Caco-2 (cell line): ENCODE measurements around the gene WDR86. TPM values are rescaled to one million over a fixed set of nuclear protein-coding genes. Genes with fewer than 3 reads are reported as not detected.

Source experiments
- BruUV-seq: library from RNA; stranded (reverse); fragments of 400-500 nt; replicated peaks from 2 replicates; lab custom pipeline; 2021; lab: Mats Ljungman, UMichigan
- CTCF ChIA-PET: fragments of 300-600 bp; sonication (Branson Sonifier 250); formaldehyde crosslinking; loops from one replicate; lab custom pipeline; 2022; ENCODE audit warnings: antibody characterized with exemption; lab: Charles Lee
- POLR2A ChIA-PET: fragments of 300-600 bp; sonication (Branson Sonifier 250); formaldehyde crosslinking; loops from one replicate; lab custom pipeline; 2022; ENCODE audit warnings: antibody characterized with exemption; lab: Charles Lee
- DNase-seq, 2 experiments: peaks; one replicate each; pipeline versions ENCODE4 v3.0.0 to v3.0.0-alpha.2; 2020 to 2022
- H3K27me3 ChIP-seq: replicated peaks from 2 replicates; pipeline ENCODE4 v1.6.0; 2011; ENCODE audit warnings: low read length; ENCODE audit not compliant: control insufficient read depth, insufficient read depth
- H3K36me3 ChIP-seq: 2 replicates; pipeline ENCODE4 v1.5.1; 2011; ENCODE audit warnings: low read length; ENCODE audit not compliant: control insufficient read depth, insufficient read depth
- H3K4me1 ChIP-seq: fragments of 250-450 bp; sonication (Bioruptor Pico); 2 replicates; pipeline ENCODE4 v1.5.1; 2020; ENCODE audit warnings: mild to moderate bottlenecking
- H3K4me3 ChIP-seq: 2 replicates; pipeline ENCODE4 v1.5.1; 2011; ENCODE audit warnings: low read depth, mild to moderate bottlenecking, control low read depth, low read length
- H3K9me3 ChIP-seq: fragments of 250-450 bp; sonication (Bioruptor Pico); 2 replicates; pipeline ENCODE4 v1.5.1; 2020; ENCODE audit warnings: mild to moderate bottlenecking, moderate library complexity
- H3K27ac Mint-ChIP-seq: one replicate; pipeline ENCODE4 v1.8.0; 2022; ENCODE audit warnings: mixed read lengths; ENCODE audit not compliant: unreplicated experiment
- H3K27me3 Mint-ChIP-seq: one replicate; pipeline ENCODE4 v1.8.0; 2022; ENCODE audit warnings: mixed read lengths; ENCODE audit not compliant: insufficient read depth, unreplicated experiment
- H3K36me3 Mint-ChIP-seq: one replicate; pipeline ENCODE4 v1.8.0; 2022; ENCODE audit warnings: mild to moderate bottlenecking, mixed read lengths; ENCODE audit not compliant: insufficient read depth, unreplicated experiment
- H3K4me1 Mint-ChIP-seq: one replicate; pipeline ENCODE4 v1.8.0; 2022; ENCODE audit warnings: low read depth, mixed read lengths; ENCODE audit not compliant: unreplicated experiment
- H3K4me3 Mint-ChIP-seq: one replicate; pipeline ENCODE4 v1.8.0; 2022; ENCODE audit warnings: mild to moderate bottlenecking, moderate library complexity, mixed read lengths; ENCODE audit not compliant: unreplicated experiment
- H3K9me3 Mint-ChIP-seq: one replicate; pipeline ENCODE4 v1.8.0; 2022; ENCODE audit warnings: mixed read lengths; ENCODE audit not compliant: unreplicated experiment
- CTCF ChIP-seq, 2 experiments: fragments of 200-600 bp in 1 of 2; IDR thresholded peaks; 1 replicate in 1 of 2; 2 replicates in 1 of 2; pipeline versions ENCODE4 v1.5.1 to v1.8.0; 2011 to 2022; ENCODE audit warnings: antibody characterized with exemption in 1 of 2, control low read depth in 1 of 2, inconsistent platforms in 1 of 2, low read depth in 1 of 2, low read length in 1 of 2, mild to moderate bottlenecking in 1 of 2, moderate library complexity in 1 of 2; ENCODE audit not compliant: insufficient read depth in 1 of 2, severe bottlenecking in 1 of 2, unreplicated experiment in 1 of 2
- intact Hi-C: fragments of 100-400 bp; cut with micrococcal nuclease; formaldehyde crosslinking; loops from one replicate; pipeline ENCODE4 v1.10.0; 2022; ENCODE audit not compliant: unreplicated experiment
- total RNA-seq: library from RNA; stranded (reverse); gene quantifications from 2 replicates; pipeline ENCODE4 v1.2.3, GENCODE V29; 2022

Gene WDR86
- total RNA-seq, 1 experiment from 2014 or later = 0.52 TPM

DNA sequence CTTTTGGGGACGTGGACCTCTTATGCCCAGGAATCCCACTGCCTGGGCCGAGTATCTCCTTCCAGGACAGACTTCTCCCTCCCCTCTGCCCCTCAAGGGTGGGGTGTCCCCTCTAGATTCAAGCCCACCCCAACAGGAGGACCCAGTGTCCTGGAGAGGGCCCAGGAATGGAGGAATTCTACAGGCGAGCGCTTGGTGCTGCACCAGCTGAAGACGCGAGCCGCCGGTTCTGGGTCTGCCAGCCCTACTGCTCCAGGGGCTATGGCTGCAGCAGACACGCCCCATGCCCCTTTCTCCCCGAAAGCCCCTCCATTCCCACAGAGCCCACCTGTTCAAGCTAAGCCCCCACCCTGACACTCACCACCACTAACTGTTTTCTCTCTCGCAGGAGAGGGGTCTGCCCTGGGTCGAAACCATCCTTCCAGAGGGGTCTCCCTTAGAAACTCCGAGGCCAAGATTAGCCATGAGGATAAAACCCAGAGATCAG, 21.5 kb upstream of the WDR86 start:
- H3K27ac Mint-ChIP-seq = no peak overlapping the region
- POLR2A ChIA-PET = no interaction called here
- H3K4me3 Mint-ChIP-seq = no peak overlapping the region
- peaks cover 33% of the 10 kb centered on the region for H3K4me1 ChIP-seq
- no TSS peak for BruUV-seq
- no peak for TF ChIP-seq CTCF (IDR thresholded peaks at IDR 0.05; ENCODE audit: insufficient read depth in 1 of 2, low read depth in 1 of 2, low read length in 1 of 2, severe bottlenecking in 1 of 2, unreplicated experiment in 1 of 2)
- peaks cover 13% of the 10 kb centered on the region for H3K4me1 Mint-ChIP-seq
- H3K4me3 ChIP-seq = no peak overlapping the region
- CTCF ChIA-PET = no interaction called here
- H3K9me3 ChIP-seq = no peaks in the 10 kb centered on the region
- intact Hi-C loops = no loop called here
- DNase-seq = no peak
- H3K36me3 Mint-ChIP-seq = no peaks in the 10 kb centered on the region
- no peaks in the 10 kb centered on the region for H3K9me3 Mint-ChIP-seq
- no peaks in the 10 kb centered on the region for H3K27me3 Mint-ChIP-seq
- H3K27me3 ChIP-seq = no peaks in the 10 kb centered on the region
- no peaks in the 10 kb centered on the region for H3K36me3 ChIP-seq

DNA sequence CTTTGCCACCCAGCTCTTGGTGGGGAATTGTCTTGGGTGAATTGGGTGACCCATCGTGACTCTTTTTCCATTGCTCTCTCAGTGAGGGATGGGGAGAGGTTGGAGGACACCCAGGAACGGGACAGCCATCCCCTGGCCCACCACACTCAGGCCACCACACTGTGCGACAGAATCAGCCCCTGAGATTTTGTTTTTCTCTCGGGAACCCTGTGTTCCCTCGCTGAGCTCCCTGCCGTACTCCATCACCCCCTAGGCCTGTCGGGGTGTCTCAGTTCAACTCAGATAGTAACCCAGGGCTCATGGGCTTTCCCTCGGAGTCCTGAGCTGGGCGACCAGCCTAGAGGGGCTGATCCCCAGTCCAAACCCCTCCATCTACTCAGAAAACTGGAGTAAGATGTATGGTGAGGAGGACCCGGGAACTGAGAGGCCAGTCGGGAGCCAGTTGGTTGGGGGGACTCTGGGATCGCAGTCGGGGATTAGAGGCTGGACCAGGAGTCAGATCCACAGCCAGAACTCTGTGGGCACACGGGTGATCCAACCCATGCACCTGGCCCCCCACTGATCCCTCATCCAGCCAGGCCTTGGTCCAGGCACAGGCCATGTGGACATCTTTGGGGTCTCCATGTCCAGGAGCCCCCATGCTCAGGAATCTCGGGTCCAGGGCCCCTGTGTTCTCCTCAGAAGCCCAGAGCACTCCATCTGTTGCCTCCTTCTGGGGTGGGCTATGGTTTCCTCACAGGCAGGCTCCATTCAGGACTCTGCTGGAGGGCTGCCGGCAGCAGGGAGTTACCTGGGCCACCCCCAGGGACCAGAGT, 20.8 kb upstream of the WDR86 start:
- Mint-ChIP-seq H3K9me3 (no peaks in the 10 kb centered on the region), H3K4me3 (no peak overlapping the region), H3K27ac (no peak overlapping the region), H3K36me3 (no peaks in the 10 kb centered on the region), H3K27me3 (no peaks in the 10 kb centered on the region), H3K4me1 (peaks cover 20% of the 10 kb centered on the region)
- CTCF ChIA-PET = no interaction called here
- Histone ChIP-seq H3K36me3 (no peaks in the 10 kb centered on the region), H3K4me1 (peaks cover 33% of the 10 kb centered on the region), H3K4me3 (no peak overlapping the region), H3K9me3 (no peaks in the 10 kb centered on the region), H3K27me3 (no peaks in the 10 kb centered on the region)
- no TSS peak for BruUV-seq
- no peak for TF ChIP-seq CTCF (IDR thresholded peaks at IDR 0.05; ENCODE audit: insufficient read depth in 1 of 2, low read depth in 1 of 2, low read length in 1 of 2, severe bottlenecking in 1 of 2, unreplicated experiment in 1 of 2)
- no peak for DNase-seq
- POLR2A ChIA-PET = no interaction called here
- intact Hi-C loops = no loop called here

DNA sequence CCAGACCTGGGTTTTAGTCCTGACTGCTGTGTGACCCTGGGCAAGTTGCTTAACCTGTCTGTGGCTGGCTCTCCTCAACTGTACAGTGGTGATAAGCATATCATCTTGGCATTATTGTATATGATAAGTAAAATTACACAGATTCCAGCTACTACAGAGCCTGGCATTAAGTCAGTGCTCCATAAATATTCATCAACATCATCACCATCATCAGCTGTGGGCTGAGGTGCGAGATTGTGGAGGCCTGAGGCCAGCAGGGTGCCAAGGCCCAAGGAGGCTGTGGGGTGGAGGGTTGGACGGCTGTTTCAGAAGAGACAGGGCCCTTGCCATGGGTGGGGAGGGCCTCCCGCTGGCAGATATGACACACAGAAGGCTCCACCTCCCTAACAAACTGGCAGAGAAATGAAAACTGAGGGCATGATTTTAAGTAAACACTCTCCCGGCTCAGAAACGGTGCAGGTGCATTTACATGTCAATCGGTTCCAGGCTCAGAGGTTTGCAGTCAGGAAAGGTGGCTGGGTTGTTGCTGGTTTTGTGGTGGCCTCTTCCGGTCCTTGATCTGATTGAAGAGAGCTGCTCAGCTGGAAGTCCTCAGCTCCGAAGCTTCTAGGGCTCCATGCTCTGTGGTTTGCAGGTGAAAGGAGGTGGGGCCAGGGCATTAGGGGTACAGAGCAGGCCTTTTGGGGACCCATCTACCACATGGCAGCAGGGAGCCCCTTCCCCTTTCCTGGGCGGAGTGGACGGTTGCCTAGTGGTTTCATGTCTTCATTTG, 19.9 kb upstream of the WDR86 start:
- no peak overlapping the region for H3K4me3 Mint-ChIP-seq
- TF ChIP-seq CTCF (IDR thresholded peaks at IDR 0.05; ENCODE audit: insufficient read depth in 1 of 2, low read depth in 1 of 2, low read length in 1 of 2, severe bottlenecking in 1 of 2, unreplicated experiment in 1 of 2) = no peak
- Histone ChIP-seq H3K4me3 (no peak overlapping the region), H3K27me3 (no peaks in the 10 kb centered on the region), H3K9me3 (no peaks in the 10 kb centered on the region), H3K36me3 (no peaks in the 10 kb centered on the region), H3K4me1 (peaks cover 33% of the 10 kb centered on the region)
- no TSS peak for BruUV-seq
- intact Hi-C loops = no loop called here
- no peaks in the 10 kb centered on the region for H3K27me3 Mint-ChIP-seq
- POLR2A ChIA-PET = no interaction called here
- H3K4me1 Mint-ChIP-seq = peaks cover 23% of the 10 kb centered on the region
- H3K36me3 Mint-ChIP-seq = no peaks in the 10 kb centered on the region
- no peak overlapping the region for H3K27ac Mint-ChIP-seq
- H3K9me3 Mint-ChIP-seq = no peaks in the 10 kb centered on the region
- DNase-seq = no peak
- CTCF ChIA-PET = no interaction called here
